Limb (tissue), 2 donors: ENCODE data around the gene CLEC1A.

ENCODE experiments used
- DNase-seq, 2 donors: peaks; one replicate each; pipeline ENCODE4 v3.0.0-alpha.2; 2016; ENCODE audit errors: extremely low spot score in 2 of 2

CLEC1A gene

GRCh38 chr12:10098791-10099190 is at the start of gene CLEC1A:
Gene CLEC1A (minus strand): TSS chr12:10098985. CDS start chr12:10098922, 63 bp downstream.
- peak; percentile 36 to 50 for DNase-seq

GRCh38 chr12:10147714-10148403 is 49.1 kb upstream of the CLEC1A start:
- DNase-seq, result no peak

- no peak for DNase-seq
Measured at GRCh38 chr12:10142976-10143589, 44.3 kb upstream of the CLEC1A start.

GRCh38 chr12:10140001-10140400 is 41.2 kb upstream of the CLEC1A start:
- DNase-seq, result peak; percentile 59 to 79

- no peak for DNase-seq
Measured at GRCh38 chr12:10136637-10137205, 37.9 kb upstream of the CLEC1A start.

- DNase-seq, result no peak
Measured at GRCh38 chr12:10135126-10135525, 36.3 kb upstream of the CLEC1A start.

- DNase-seq, result no peak
Measured at GRCh38 chr12:10132850-10133370, 34.1 kb upstream of the CLEC1A start.

- DNase-seq, result no peak
Measured at GRCh38 chr12:10131111-10131690, 32.4 kb upstream of the CLEC1A start.

GRCh38 chr12:10130042-10130441 is 31.3 kb upstream of the CLEC1A start, which contains the start of gene CLEC7A:
Gene CLEC7A (minus strand): TSS chr12:10130199. CDS start chr12:10130082, 117 bp downstream.
- no peak for DNase-seq

- no peak for DNase-seq
Measured at GRCh38 chr12:10128687-10129086, 29.9 kb upstream of the CLEC1A start.

- DNase-seq, result no peak
Measured at GRCh38 chr12:10126413-10126812, 27.6 kb upstream of the CLEC1A start.

GRCh38 chr12:10122689-10123088 is 23.9 kb upstream of the CLEC1A start:
- no peak for DNase-seq

- DNase-seq, result no peak
Measured at GRCh38 chr12:10121278-10121677, 22.5 kb upstream of the CLEC1A start.

- no peak for DNase-seq
Measured at GRCh38 chr12:10119066-10119465, 20.3 kb upstream of the CLEC1A start.

- DNase-seq, result no peak
Measured at GRCh38 chr12:10115890-10116289, 17.1 kb upstream of the CLEC1A start.

- no peak for DNase-seq
Measured at GRCh38 chr12:10115311-10115710, 16.5 kb upstream of the CLEC1A start.

- no peak for DNase-seq
Measured at GRCh38 chr12:10113920-10114319, 15.1 kb upstream of the CLEC1A start.

- DNase-seq, result no peak
Measured at GRCh38 chr12:10113075-10113474, 14.3 kb upstream of the CLEC1A start.

- no peak for DNase-seq
Measured at GRCh38 chr12:10111451-10111850, 12.7 kb upstream of the CLEC1A start.

- DNase-seq, result no peak
Measured at GRCh38 chr12:10110256-10110844, 11.6 kb upstream of the CLEC1A start.

GRCh38 chr12:10102322-10102721 is 3.5 kb upstream of the CLEC1A start:
- DNase-seq, result no peak
